HepG2 (cell line): Measurements from ENCODE around the gene EGLN1. TPM values are rescaled to one million over a fixed set of nuclear protein-coding genes. Genes with fewer than 3 reads are reported as not detected.
A peak's percentile ranks its signal among the peaks of the same experiment; 100 is the strongest.

Source experiments
- ATAC-seq: fragments of 200-7000 bp; cut with Tn5 transposase; 3 replicates; pipeline ENCODE4 v1.9.1; 2020; ENCODE audit warnings: mild to moderate bottlenecking, moderate library complexity
- BruUV-seq: library from RNA; stranded (reverse); fragments of 400-500 nt; replicated peaks from 2 replicates; lab custom pipeline; 2021; lab: Mats Ljungman, UMichigan
- CTCF ChIA-PET: fragments of 300-600 bp; formaldehyde crosslinking; extraction: SDS; loops from one replicate; lab custom pipeline; 2021; ENCODE audit warnings: low total read pairs, inconsistent platforms, low intra/inter-chr PET ratio; lab: Yijun Ruan, JAX
- POLR2A ChIA-PET: fragments of 350-600 bp; sonication (Branson Sonifier 250); formaldehyde crosslinking; loops from one replicate; lab custom pipeline; 2020; ENCODE audit warnings: antibody characterized with exemption, inconsistent platforms; lab: Yijun Ruan, JAX
- DNase-seq: peaks from one replicate; pipeline ENCODE4 v3.0.0-alpha.2; 2015; ENCODE audit warnings: low spot score
- FAIRE-seq: peaks from 3 replicates; lab custom pipeline; 2011; peaks lifted over from hg19 to GRCh38; lab: Jason Lieb, UNC
- H2AFZ ChIP-seq: one replicate; pipeline ENCODE4 v1.6.1; 2011; ENCODE audit warnings: low read length, inconsistent platforms
- H3K27ac ChIP-seq: fragments of 300-600 bp; 3 replicates; pipeline ENCODE4 v1.8.0; 2011; ENCODE audit warnings: mixed run types, mild to moderate bottlenecking, mixed read lengths, low read length, inconsistent platforms; ENCODE audit not compliant: insufficient read depth; ENCODE audit errors: extremely low read length
- H3K27me3 ChIP-seq, 2 experiments: fragments of 200-600 bp in 1 of 2; 2 replicates in 1 of 2; 3 replicates in 1 of 2; pipeline versions ENCODE4 v1.6.0 to v1.8.0; 2011; ENCODE audit warnings: low read length in 2 of 2, mild to moderate bottlenecking in 2 of 2, moderate library complexity in 2 of 2, inconsistent platforms in 1 of 2; ENCODE audit not compliant: insufficient read depth in 2 of 2, control insufficient read depth in 1 of 2
- H3K36me3 ChIP-seq, 2 experiments: fragments of 200-600 bp in 1 of 2; replicated peaks in 1 of 2; 2 replicates in 1 of 2; 3 replicates in 1 of 2; pipeline versions ENCODE4 v1.5.1 to v1.8.0; 2011; ENCODE audit warnings: low read length in 2 of 2, inconsistent platforms in 1 of 2; ENCODE audit not compliant: insufficient read depth in 2 of 2, control insufficient read depth in 1 of 2
- H3K4me1 ChIP-seq: 2 replicates; pipeline ENCODE4 v1.5.1; 2012; ENCODE audit warnings: low read length, inconsistent platforms; ENCODE audit not compliant: insufficient read depth
- H3K4me2 ChIP-seq: 2 replicates; pipeline ENCODE4 v1.6.0; 2011; ENCODE audit warnings: low read depth, low read length, inconsistent platforms
- H3K4me3 ChIP-seq, 3 experiments: fragments of 200-600 bp in 1 of 3; sonication (generic), shearing (Covaris generic) in 1 of 3; replicated peaks in 1 of 3; 2 replicates each; pipeline ENCODE4 v1.5.1; 2011 to 2016; ENCODE audit warnings: low read length in 3 of 3, inconsistent platforms in 2 of 3, low read depth in 2 of 3, mild to moderate bottlenecking in 2 of 3, control low read depth in 1 of 3, mixed read lengths in 1 of 3; ENCODE audit not compliant: insufficient read depth in 1 of 3
- H3K79me2 ChIP-seq: one replicate; pipeline ENCODE4 v1.6.1; 2011; ENCODE audit warnings: low read length, inconsistent platforms; ENCODE audit not compliant: insufficient read depth
- H3K9ac ChIP-seq: 2 replicates; pipeline ENCODE4 v1.6.0; 2011; ENCODE audit warnings: mild to moderate bottlenecking, low read depth, low read length, inconsistent platforms; ENCODE audit not compliant: insufficient read depth
- H3K9me3 ChIP-seq: 2 replicates; pipeline ENCODE4 v1.5.1; 2012; ENCODE audit warnings: mild to moderate bottlenecking, low read length
- H4K20me1 ChIP-seq: 2 replicates; pipeline ENCODE4 v1.6.0; 2011; ENCODE audit warnings: inconsistent platforms, mild to moderate bottlenecking, low read length, moderate library complexity; ENCODE audit not compliant: insufficient read depth
- ATM ChIP-seq: fragments of 450-650 bp; IDR thresholded peaks from 2 replicates; pipeline ENCODE4 v1.7.1; 2017; ENCODE audit warnings: mild to moderate bottlenecking, borderline replicate concordance
- KAT7 ChIP-seq: IDR thresholded peaks from 2 replicates; pipeline ENCODE4 v1.6.1; 2018; ENCODE audit warnings: borderline replicate concordance, missing compliant biosample characterization
- PBX2 ChIP-seq: IDR thresholded peaks from 2 replicates; pipeline ENCODE4 v1.6.1; 2016; ENCODE audit warnings: control low read depth
- SNAI1 ChIP-seq: sonication (generic); formaldehyde crosslinking; IDR thresholded peaks from 2 replicates; pipeline ENCODE4 v1.5.0; 2020; ENCODE audit warnings: mild to moderate bottlenecking, missing genetic modification reagents, borderline replicate concordance
- ZHX2 ChIP-seq, 2 experiments: sonication (generic) in 1 of 2; formaldehyde crosslinking in 1 of 2; IDR thresholded peaks; 2 replicates each; pipeline versions ENCODE4 v1.6.1 to v1.9.0; 2014 to 2022; ENCODE audit warnings: antibody characterized with exemption in 1 of 2, borderline replicate concordance in 1 of 2, inconsistent platforms in 1 of 2, low read depth in 1 of 2, missing genetic modification reagents in 1 of 2
- ZKSCAN5 ChIP-seq: sonication (generic); formaldehyde crosslinking; IDR thresholded peaks from 2 replicates; pipeline ENCODE4 v1.5.1; 2020; ENCODE audit warnings: mild to moderate bottlenecking, missing genetic modification reagents
- ZNF20 ChIP-seq: sonication (generic); formaldehyde crosslinking; IDR thresholded peaks from 2 replicates; pipeline ENCODE4 v1.4.0; 2020; ENCODE audit warnings: mild to moderate bottlenecking, moderate library complexity, missing genetic modification reagents
- ZNF501 ChIP-seq: sonication (generic); formaldehyde crosslinking; IDR thresholded peaks from 2 replicates; pipeline ENCODE4 v1.5.1; 2020; ENCODE audit warnings: mild to moderate bottlenecking, moderate library complexity, missing genetic modification reagents
- ZNF605 ChIP-seq: sonication (generic); formaldehyde crosslinking; IDR thresholded peaks from 2 replicates; pipeline ENCODE4 v1.8.0; 2022; ENCODE audit warnings: mild to moderate bottlenecking, missing genetic modification reagents
- ZNF790 ChIP-seq: sonication (generic); formaldehyde crosslinking; IDR thresholded peaks from 2 replicates; pipeline ENCODE4 v1.8.0; 2022; ENCODE audit warnings: missing genetic modification reagents, mild to moderate bottlenecking, borderline replicate concordance
- ZSCAN31 ChIP-seq: sonication (generic); formaldehyde crosslinking; IDR thresholded peaks from 2 replicates; pipeline ENCODE4 v1.5.0; 2020; ENCODE audit warnings: low read depth, mild to moderate bottlenecking, missing genetic modification reagents
- WGBS: methylation state at CpG from one replicate; pipeline ENCODE4 v1.1.6; 2017; ENCODE audit warnings: low lambda C conversion rate; 5-methylcytosine and 5-hydroxymethylcytosine counted together
- in situ Hi-C: cut with HindIII; loops from 2 replicates; pipeline ENCODE4 v1.10.0; 2017; ENCODE audit warnings: low pct_unique_long_range_greater_than_20kb; ENCODE audit not compliant: extremely low pct_ligation_motif_present
- intact Hi-C: fragments of 100-400 bp; cut with micrococcal nuclease; formaldehyde crosslinking; loops from one replicate; pipeline ENCODE4 v1.10.0; 2022; ENCODE audit not compliant: unreplicated experiment
- polyA plus RNA-seq, 8 experiments: library from polyadenylated mRNA; depleted of rRNA in 3 of 8; stranded (reverse) in 7 of 8; unstranded in 1 of 8; fragments of >200 nt; fragmentation: Illumina TruSeq in 4 of 8; extraction: Trizol in 4 of 8; gene quantifications; 2 replicates each; pipeline versions ENCODE4 v1.2.1 to v1.2.3, GENCODE V29; 2011 to 2016; ENCODE audit warnings: low read depth in 4 of 8, missing spikeins in 1 of 8, mixed read lengths in 1 of 8; ENCODE audit not compliant: insufficient read depth in 1 of 8
- total RNA-seq, 5 experiments: library from RNA; depleted of rRNA; stranded (reverse); fragments of >200 nt; fragmentation: Illumina TruSeq; extraction: Trizol; gene quantifications; 2 replicates each; pipeline ENCODE4 v1.2.3, GENCODE V29; 2016; ENCODE audit warnings: low read depth in 1 of 5

The EGLN1 gene
- total and polyA plus RNA-seq, 2 of the 13 experiments (the other 11 are each of a cell fraction or from before 2014, with no cell fraction given): 34.4 to 44.1 TPM

DNA sequence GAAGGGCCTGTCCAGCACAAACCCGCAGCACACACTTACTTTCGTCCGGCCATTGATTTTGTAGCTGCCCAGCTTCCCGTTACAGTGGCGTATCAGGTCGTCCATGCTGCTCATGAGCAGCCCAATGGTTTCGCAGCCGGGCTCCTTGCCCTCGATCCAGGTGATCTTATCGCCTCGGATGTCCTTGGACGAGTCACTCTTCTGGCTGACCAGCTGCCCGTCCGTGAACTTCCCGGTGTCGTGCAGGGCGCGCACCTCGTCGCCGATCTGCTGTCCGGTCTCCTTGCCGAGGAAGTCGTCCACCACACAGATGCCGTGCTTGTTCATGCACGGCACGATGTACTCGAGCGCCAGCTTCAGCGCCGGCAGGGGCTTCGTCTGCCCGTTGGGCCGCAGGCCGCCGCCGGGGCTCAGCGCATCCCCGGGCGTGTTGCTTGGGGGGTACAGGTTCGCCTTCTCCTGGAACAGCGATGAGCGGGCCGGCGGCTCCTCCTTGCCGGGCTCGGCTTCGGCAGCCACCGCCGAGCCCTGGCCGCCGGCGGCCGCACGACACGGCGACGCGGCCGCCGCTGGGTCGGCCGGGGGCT, 1.0 kb downstream of the EGLN1 start (continued):
- TF ChIP-seq ZHX2 (IDR thresholded peaks at IDR 0.05; ENCODE audit: low read depth): no peak
- TF ChIP-seq ZHX2 (CRISPR knock-in tag; IDR thresholded peaks at IDR 0.05; ENCODE audit: borderline replicate concordance): no peak
- TF ChIP-seq ATM: no peak
- TF ChIP-seq ZKSCAN5: no peak
- TF ChIP-seq ZSCAN31: no peak

- no peaks in the 10 kb centered on the region for H3K9me3 ChIP-seq
- H3K9ac ChIP-seq: peak overlapping the region; percentile 87
- peaks cover 63% of the 10 kb centered on the region for H3K79me2 ChIP-seq
- intact Hi-C loops (loop anchor here (2.0 to 5.0 kb wide), 2 partner anchors 64 to 132 kb away; no protein-coding TSS in a partner anchor), in situ Hi-C loops (loop anchor here (10.0 kb wide), 1 partner anchor 114 kb away; no protein-coding TSS in a partner anchor)
- no peak overlapping the region for H2AFZ ChIP-seq
- no peak for ATAC-seq
- WGBS: under 1% methylated on average over 13 of the region's 18 CpGs
- peaks cover 36% of the 10 kb centered on the region for H3K4me1 ChIP-seq
- H4K20me1 ChIP-seq: peaks cover 57% of the 10 kb centered on the region
- BruUV-seq: TSS peak; percentile 44
- no peak for FAIRE-seq
- peak overlapping the region; percentile 86 for H3K4me2 ChIP-seq
- ChIA-PET CTCF (no interaction called here), POLR2A (interaction anchor here (0.8 to 1.6 kb wide), 3 partner anchors 18 to 108 kb away, joined by 3 to 5 read pairs (median 5); partner anchors contain the start of genes EXOC8, SPRTN and TSNAX)
- H3K36me3 ChIP-seq: peaks cover 0 to 3% of the 10 kb centered on the region in 2 experiments; a peak in 2 of 5 replicates
- no peak for DNase-seq
- H3K27ac ChIP-seq: peak overlapping the region; percentile 88
- peak; percentile 75; the same call in 1 of the 2 replicates for TF ChIP-seq KAT7
- TF ChIP-seq SNAI1 (CRISPR knock-in tag): 0 out of 2 replicates have a peak, but pooled peaks have one; percentile 49
- no peak for TF ChIP-seq ZNF20 (CRISPR knock-in tag)
- 0 out of 2 replicates have a peak, but pooled peaks have one; percentile 13 for TF ChIP-seq ZNF605 (CRISPR knock-in tag)
- peak; percentile 27; the same call in 1 of the 2 replicates for TF ChIP-seq ZNF790 (CRISPR knock-in tag)
- TF ChIP-seq ZNF501 (CRISPR knock-in tag): peak; percentile 18; the same call in 1 of the 2 replicates
- TF ChIP-seq PBX2 (CRISPR knock-in tag): no peak
- H3K27me3 ChIP-seq: no peaks in the 10 kb centered on the region; a peak in 1 of 5 replicates
- peak overlapping the region; percentile 80 to 100 (median 99) for H3K4me3 ChIP-seq
Measured at GRCh38 chr1:231420299-231420958, 1.7 kb downstream of the EGLN1 start.
